Hematopoietic multipotent progenitor cell (in vitro differentiated cells): Measurements from ENCODE around the gene MEIS1. TPM values are rescaled to one million over a fixed set of nuclear protein-coding genes. Genes with fewer than 3 reads are reported as not detected.
"Not testable (repeated sequence)": the region's sequence is repeated elsewhere in the genome, so short reads cannot be mapped to it uniquely, and the experiment has no call there.

Experiments used
- DNase-seq, 3 donors: peaks; one replicate each; pipeline ENCODE4 v3.0.0-alpha.2; 2011 to 2015; ENCODE audit warnings: low read depth in 2 of 3, low spot score in 2 of 3
- total RNA-seq: library from RNA; depleted of rRNA; stranded (reverse); fragments of >200 nt; gene quantifications from one replicate; pipeline ENCODE4 v1.2.3, GENCODE V29; 2012

Gene MEIS1
- total RNA-seq = 96.9 TPM

DNA sequence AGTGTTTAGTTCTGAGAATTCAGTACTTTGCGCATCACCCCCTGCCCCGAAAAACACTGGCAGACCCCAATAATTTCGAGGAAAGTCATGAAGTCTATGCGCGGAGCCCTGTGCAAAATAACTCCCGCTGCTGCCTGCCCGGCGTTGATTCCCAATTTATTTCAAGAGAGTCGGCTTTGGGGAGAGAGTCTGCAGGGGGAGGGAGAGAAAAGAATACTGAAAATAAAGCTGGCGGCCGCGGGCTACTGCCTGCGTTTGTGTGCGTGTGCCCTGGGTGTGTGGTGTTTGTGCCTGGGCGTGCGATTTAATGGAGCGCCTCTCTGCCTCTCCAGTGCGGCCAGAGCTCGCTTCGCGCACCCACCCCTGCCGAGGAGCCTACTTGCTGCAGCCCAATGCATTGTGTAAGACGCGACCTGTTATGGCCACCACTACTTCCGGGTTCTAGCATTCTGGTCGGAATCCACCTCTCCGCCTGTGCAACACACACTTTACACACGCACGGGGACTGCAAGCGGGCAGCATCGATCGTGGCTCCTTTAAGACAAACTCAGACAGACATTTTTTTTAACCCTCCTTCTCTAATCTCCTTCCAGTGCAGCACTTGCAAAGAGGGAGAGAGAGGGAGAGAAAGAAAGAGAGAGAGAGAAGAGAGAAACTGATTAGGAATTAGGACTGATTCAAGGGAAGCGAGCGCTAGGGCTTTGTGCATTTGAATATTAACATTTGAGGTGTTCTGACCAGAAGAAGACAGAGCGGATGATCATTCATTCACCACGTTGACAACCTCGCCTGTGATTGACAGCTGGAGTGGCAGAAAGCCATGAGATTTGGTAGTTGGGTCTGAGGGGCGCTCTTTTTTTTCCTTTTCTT, at the start of gene MEIS1:
MEIS1 (plus strand) TSS at position 447 of the 870 bp plus-strand sequence. CDS start 732 bp downstream, outside the sequence.
- DNase-seq = peak in 2 of 3 donors; percentile 97 to 99

- DNase-seq = no peak
Measured at GRCh38 chr2:66387016-66387753, 47.7 kb upstream of the MEIS1 start.

GRCh38 chr2:66389651-66390131, 45.2 kb upstream of the MEIS1 start:
- no peak for DNase-seq

- DNase-seq = no peak
Measured at GRCh38 chr2:66390152-66390551, 44.8 kb upstream of the MEIS1 start.

- DNase-seq = no peak
Measured at GRCh38 chr2:66390811-66391210, 44.1 kb upstream of the MEIS1 start.

GRCh38 chr2:66391240-66391639, 43.7 kb upstream of the MEIS1 start:
- not testable (repeated sequence) for DNase-seq

DNA sequence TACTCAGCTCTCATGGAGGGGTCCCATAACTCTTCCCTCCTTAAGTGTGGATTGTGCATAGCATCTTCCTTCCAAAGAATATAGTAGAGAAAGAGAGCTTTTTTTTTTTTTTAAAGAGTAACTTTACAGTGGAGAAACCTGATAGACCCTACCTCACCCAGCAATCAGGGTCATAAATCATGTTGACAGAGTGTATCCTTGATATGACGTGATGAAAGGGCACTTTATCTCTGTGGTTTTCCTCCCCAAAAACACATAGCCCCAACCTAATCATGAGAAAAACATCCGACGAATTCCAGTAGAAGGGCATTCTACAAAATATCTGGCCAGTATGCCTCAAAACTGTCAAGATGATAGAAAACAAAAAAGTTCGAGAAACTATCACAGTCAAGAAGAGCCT, 29.5 kb upstream of the MEIS1 start:
- no peak for DNase-seq

- DNase-seq = no peak
Measured at GRCh38 chr2:66408905-66409304, 26.0 kb upstream of the MEIS1 start.

DNA sequence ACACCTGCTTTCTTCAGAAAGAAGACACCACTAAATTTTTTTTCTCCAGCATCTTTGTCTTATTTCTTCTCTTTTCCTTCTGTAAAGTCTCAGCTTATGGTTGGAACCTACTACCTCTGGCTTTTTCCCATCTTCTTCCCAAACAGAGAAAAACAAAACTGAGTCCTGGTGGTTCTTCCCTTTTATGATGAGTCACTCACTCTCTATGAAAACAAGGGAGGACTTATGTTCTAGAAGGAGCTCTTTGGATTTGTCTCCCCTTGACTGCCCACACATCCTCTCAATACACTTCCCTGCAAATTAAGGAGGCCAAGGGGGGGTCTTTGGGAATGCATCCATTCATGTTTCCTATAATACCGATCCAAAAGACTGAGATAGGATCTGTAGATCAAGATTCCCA, 22.1 kb upstream of the MEIS1 start:
- DNase-seq = no peak

- no peak for DNase-seq
Measured at GRCh38 chr2:66414896-66415295, 20.0 kb upstream of the MEIS1 start.

- no peak for DNase-seq
Measured at GRCh38 chr2:66418381-66418780, 16.5 kb upstream of the MEIS1 start.

GRCh38 chr2:66421612-66422011, 13.3 kb upstream of the MEIS1 start:
- no peak for DNase-seq

DNA sequence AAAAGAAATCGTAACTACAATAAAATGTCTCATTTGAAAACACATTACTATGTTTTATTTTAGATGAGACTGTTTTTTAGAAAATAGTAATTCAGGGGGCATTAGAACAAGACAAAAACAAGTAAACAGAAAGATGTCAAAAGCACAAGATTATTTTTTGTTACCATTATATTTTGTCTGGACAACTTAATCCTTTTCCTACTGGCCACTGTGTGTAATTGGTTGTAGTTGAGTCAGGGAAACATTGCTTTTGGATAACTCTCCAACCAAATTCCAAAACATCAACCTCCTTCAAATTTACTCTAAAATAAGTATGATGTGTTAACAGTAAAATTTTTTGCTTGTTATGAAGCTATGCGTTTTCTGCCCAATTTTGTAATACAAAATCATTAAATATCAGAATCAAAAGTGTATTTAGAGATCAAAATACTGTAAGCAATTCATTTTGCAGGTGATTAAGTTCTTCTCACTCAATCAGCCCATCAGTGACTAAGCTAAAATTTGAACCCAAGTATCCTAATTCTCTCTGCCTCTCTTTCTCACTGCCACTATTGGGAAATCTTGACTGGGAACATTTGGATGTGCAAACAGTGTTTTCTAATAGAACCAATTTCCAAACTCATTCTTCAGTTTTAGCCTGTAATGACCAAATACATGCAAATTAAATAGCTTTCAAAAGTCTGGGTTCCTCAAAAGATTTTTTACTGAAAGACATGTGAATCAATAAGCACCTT, 11.4 kb upstream of the MEIS1 start:
- no peak for DNase-seq

GRCh38 chr2:66426244-66427111, 8.4 kb upstream of the MEIS1 start:
- no peak for DNase-seq

DNA sequence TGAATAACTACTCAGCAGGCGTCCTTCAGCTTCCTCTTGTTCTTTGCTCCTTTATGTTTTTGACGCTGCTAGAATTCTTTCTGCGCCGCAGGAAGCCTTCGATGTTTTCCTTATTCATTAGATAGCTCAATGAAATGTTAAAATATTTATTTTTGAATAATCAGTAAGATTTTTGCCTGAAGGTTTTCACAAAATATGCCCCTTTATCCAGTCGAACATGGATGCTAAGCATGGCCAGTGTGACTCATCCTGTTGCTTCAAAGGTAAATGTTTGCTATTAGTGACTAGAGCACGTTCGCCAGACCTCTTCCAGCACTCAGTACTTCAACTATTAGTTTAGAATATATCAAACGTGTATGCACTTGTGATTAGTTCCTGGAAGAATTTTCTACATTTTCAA, 7.6 kb upstream of the MEIS1 start:
- DNase-seq = no peak

- DNase-seq = peak in 2 of 3 donors; percentile 77 to 89
Measured at GRCh38 chr2:66428986-66429612, 5.8 kb upstream of the MEIS1 start.

- no peak for DNase-seq
Measured at GRCh38 chr2:66429693-66430504, 5.0 kb upstream of the MEIS1 start.

GRCh38 chr2:66430505-66431273, 4.2 kb upstream of the MEIS1 start:
- DNase-seq = no peak
